HPDE6-E6E7 (cell line): ENCODE measurements around the gene LYL1.

Source experiments
- DNase-seq: peaks from one replicate; pipeline ENCODE4 v3.0.0; 2011; ENCODE audit warnings: missing footprints; ENCODE audit errors: extremely low spot score

LYL1 gene

GRCh38 chr19:13092606-13093235, 9.9 kb downstream of the LYL1 start:
- DNase-seq: no peak

DNA sequence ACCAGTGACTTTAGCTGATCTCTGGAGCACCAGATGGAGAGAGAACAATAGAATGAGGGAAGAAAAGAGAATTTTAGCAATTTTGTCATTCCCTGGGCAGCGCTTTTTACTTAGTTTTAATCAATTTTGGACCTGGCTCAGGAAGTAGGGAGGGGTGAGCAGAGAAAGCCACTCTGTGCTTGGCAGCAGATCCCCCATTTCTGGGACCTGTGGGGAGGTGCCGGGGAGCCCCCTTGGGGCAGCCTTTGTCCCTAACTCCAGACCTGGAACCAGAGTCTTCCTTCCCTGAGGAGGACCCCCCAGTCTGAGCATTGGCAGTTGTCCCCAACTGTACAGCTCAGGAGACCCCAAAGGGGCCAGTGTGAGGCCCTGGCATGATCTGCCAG, 10.5 kb downstream of the LYL1 start:
- DNase-seq: no peak

GRCh38 chr19:13091400-13092157, 11.1 kb downstream of the LYL1 start:
- DNase-seq: no peak

- no peak for DNase-seq
Measured at GRCh38 chr19:13090511-13091231, 12.0 kb downstream of the LYL1 start.

DNA sequence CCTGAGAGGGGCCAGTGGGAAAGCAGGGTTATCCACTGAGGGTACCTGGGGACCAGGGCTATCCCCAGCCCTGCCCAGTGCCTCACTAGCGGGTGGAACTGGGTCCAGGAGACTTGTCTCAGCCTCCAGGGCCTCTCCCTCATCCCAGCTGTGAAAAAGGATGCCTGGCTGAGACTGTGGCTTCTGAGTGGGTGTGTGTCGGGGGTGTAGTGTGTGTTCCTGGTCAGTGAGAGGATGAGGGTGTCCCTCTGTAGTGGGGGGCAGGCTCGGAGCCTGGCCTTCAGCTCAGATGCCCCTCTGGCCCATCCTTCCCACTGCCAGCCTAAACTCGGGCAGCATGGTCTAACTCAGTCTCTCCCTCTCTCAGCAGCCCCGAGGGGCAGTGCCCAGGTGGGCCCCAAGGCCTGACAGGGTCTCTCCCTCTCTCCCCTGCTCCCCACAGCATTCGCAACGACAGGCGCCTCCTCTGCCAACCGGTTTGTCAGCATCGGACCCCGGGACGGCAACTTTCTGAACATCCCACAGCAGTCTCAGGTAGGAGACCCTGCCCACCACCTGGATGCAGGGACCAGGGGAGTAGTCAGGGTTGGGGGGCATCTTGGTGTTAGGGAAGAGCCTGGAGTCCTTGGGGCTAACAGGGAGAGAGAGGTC, 12.7 kb downstream of the LYL1 start:
- DNase-seq: no peak

- no peak for DNase-seq
Measured at GRCh38 chr19:13089139-13089856, 13.4 kb downstream of the LYL1 start.

DNA sequence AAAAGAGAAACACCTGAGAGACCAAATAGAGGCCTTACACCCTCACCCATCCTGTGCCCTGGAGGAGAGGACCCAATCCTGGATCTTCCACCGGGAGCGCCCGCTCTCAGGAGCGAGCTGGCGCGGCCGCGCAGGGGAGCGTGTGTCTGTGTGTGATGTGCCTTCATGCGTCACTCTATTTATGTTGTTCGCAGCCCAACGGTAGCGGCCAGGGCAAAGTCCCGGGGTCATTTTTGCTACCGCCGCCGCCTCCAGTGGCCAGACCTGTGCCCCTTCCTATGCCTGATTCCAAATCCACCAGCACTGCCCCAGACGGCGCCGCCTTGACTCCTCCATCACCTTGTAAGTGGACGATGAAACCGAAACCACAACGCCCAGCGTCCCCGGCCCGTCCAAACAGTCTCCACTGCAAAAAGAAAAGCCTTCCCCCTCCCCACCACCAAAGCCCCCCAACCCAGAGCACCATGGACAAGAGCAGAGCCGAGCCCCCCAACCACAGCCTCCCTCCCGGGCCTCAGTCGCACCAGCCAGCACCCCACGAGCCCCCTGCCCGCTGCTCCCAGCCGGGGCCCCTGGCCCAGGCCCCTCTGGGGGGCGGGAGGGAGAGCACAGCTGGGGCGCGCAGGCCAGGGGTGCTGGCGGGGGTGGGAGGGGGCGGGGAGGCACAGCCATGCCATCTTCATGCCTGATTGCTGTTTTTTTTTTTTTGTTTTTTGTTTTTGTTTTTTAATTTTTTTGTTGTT, 14.7 kb downstream of the LYL1 start:
- no peak for DNase-seq

DNA sequence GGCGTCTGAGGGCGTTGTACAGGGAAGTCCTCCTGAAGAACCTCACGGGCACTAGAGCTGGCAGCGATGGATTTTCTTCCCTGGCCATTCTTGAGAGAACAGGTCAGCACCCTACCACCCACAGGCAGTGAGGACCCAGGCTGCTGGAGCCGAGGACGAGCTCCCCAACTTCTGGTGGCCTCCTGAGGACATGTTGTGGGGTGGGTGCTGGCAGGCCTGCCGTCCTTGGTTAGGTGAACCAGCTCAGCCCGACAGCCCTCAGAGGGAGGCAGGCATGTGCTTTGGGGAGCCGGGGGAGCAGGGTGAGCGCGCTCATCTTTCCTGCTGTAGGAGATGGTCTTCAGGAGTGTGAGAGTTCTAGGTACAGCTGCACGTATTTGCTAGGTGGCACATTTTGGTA, 15.4 kb downstream of the LYL1 start:
- no peak for DNase-seq

- DNase-seq: no peak
Measured at GRCh38 chr19:13086341-13086740, 16.3 kb downstream of the LYL1 start.

- DNase-seq: no peak
Measured at GRCh38 chr19:13085666-13086065, 17.0 kb downstream of the LYL1 start.

DNA sequence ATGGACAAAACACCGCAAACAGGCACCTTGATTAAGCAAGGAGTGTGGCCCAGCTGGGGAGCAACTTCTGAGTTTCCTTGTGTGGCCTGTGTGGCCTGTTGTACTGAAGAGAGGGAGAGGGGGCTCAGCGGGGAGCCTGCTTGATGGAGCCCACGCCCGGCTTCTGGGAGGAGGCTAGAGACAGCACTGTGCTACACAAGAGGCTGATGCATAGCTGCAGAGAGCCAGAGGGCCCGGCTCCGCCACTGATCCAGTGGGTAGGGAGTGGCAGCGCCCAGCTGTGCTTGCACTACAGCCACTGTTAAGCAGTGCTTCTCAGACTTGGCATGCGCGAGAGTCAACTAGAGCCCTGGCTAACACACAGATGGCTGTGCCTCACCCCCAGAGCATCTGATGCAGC, 19.0 kb downstream of the LYL1 start:
- DNase-seq: no peak

- no peak for DNase-seq
Measured at GRCh38 chr19:13083008-13083404, 19.7 kb downstream of the LYL1 start.

DNA sequence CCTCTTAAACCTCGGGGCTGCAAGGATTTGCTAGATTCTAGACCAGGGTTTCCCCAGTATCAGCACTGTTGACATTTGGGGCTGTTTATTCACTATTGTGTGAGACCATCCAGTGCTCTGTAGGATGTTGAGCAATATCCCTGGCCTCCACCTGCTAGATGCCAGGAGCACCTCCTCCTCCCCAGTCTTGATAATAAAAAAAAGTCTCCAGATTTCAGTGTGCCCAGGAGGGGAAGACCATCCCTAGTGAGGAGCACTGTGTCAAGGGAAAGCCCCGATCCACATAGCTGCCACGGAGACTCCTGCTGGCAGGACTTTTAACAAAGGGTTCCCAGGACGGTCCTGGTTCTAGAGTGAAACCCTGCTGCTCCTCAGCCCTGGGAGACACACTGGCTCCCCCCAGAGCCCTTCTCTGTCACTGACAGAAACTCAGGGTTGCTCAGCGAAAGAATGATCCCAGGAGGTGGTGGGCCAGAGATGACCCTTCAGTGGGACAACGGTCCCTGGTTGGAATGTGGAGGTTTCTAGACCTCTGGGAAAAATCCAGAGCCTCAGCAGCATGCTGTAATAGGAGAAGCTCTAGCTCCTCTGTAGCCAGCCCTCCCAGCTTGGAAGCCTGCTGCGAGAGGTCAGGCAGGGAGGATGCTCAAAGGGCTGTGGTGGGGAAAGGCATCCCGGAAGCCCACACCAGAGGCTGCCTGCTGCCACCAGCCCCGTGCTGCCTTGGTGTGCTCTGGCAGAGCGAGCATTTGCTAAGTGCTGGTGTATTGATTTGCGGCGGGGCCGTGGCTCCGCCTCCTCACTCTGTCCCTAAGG, 20.3 kb downstream of the LYL1 start:
- no peak for DNase-seq

- no peak for DNase-seq
Measured at GRCh38 chr19:13079542-13079986, 23.1 kb downstream of the LYL1 start.

- DNase-seq: no peak
Measured at GRCh38 chr19:13078897-13079541, 23.6 kb downstream of the LYL1 start.

- DNase-seq: no peak
Measured at GRCh38 chr19:13078381-13078780, 24.3 kb downstream of the LYL1 start.

- DNase-seq: no peak
Measured at GRCh38 chr19:13077240-13077639, 25.4 kb downstream of the LYL1 start.

GRCh38 chr19:13076787-13077186, 25.9 kb downstream of the LYL1 start:
- DNase-seq: no peak

GRCh38 chr19:13076320-13076719, 26.3 kb downstream of the LYL1 start:
- DNase-seq: no peak

DNA sequence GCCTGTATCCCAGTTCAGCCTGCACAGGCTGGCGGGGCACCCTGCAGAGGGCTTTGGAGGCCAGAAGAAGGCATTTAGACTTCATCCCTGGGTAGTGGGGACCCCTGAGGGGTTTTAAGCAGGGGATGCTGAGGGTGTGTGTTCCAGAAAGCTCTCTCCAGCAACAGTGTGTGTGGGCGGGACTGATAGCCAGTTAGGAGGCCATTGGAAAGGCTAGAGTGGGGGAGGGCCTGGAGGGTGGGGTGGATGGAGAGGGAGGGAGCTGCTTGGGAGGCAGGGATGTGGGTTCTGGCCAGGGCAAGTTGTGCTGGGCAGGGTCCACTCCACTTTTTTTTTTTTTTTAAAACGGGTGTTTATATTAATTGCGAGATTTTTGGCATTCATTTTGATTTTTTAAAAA, 28.3 kb downstream of the LYL1 start:
- DNase-seq: no peak
